DOHH2 (cell line): Measurements from ENCODE around the gene NSUN6.

Source experiments
- CTCF ChIP-seq: fragments of 200-600 bp; sonication (generic); IDR thresholded peaks from one replicate; pipeline ENCODE4 v1.5.1; 2014; ENCODE audit warnings: antibody characterized with exemption, mild to moderate bottlenecking, low read depth, low read length; ENCODE audit not compliant: poor library complexity, severe bottlenecking
- EZH2phosphoT487 ChIP-seq: fragments of 200-600 bp; sonication (generic); IDR thresholded peaks from 2 replicates; pipeline ENCODE4 v1.6.1; 2017; ENCODE audit warnings: borderline replicate concordance, mild to moderate bottlenecking, antibody characterized with exemption, low read length, moderate library complexity, mixed read lengths

GRCh38 chr10:18653112-18653511 is 1.7 kb upstream of the NSUN6 start:
- TF ChIP-seq CTCF (no peak), EZH2phosphoT487 (no peak)
